Measurements from ENCODE around the gene FAM118A.

The FAM118A gene

GRCh38 chr22:45278125-45278524 lies 31.6 kb upstream of the FAM118A start:
- Histone ChIP-seq H3K4me3 (ENCODE audit: low read length) (no peak overlapping the region), H3K9me3 (ENCODE audit: insufficient read depth, low read length) (no peaks in the 10 kb centered on the region), H3K4me2 (ENCODE audit: low read length) (no peak overlapping the region), H2AFZ (ENCODE audit: low read depth, low read length) (no peak overlapping the region), H3K9ac (ENCODE audit: low read length) (no peak overlapping the region), H3K27ac (ENCODE audit: low read length) (no peak overlapping the region), H3K4me1 (ENCODE audit: low read length) (peaks cover 20% of the 10 kb centered on the region), H3K27me3 (ENCODE audit: low read depth, low read length) (peaks cover 4% of the 10 kb centered on the region; the same call in 1 of the 2 replicates), H3K79me2 (ENCODE audit: low read length) (no peaks in the 10 kb centered on the region), H4K20me1 (ENCODE audit: insufficient read depth, low read length) (no peaks in the 10 kb centered on the region), H3K36me3 (replicated peaks; ENCODE audit: low read depth, low read length) (no peaks in the 10 kb centered on the region)
- TF ChIP-seq EZH2phosphoT487 (IDR thresholded peaks at IDR 0.05; ENCODE audit: low read depth) (no peak), CTCF (IDR thresholded peaks at IDR 0.05; ENCODE audit: low read depth, low read length) (no peak)

- H4K20me1 ChIP-seq (ENCODE audit: insufficient read depth, low read length), result no peaks in the 10 kb centered on the region
- peaks cover 28% of the 10 kb centered on the region for H3K4me1 ChIP-seq (ENCODE audit: low read length)
- no peak overlapping the region for H3K27ac ChIP-seq (ENCODE audit: low read length)
- H3K36me3 ChIP-seq (replicated peaks; ENCODE audit: low read depth, low read length), result no peaks in the 10 kb centered on the region
- TF ChIP-seq EZH2phosphoT487 (IDR thresholded peaks at IDR 0.05; ENCODE audit: low read depth), result no peak
- TF ChIP-seq CTCF (IDR thresholded peaks at IDR 0.05; ENCODE audit: low read depth, low read length), result no peak
- H3K4me3 ChIP-seq (ENCODE audit: low read length), result no peak overlapping the region
- H3K79me2 ChIP-seq (ENCODE audit: low read length), result no peaks in the 10 kb centered on the region
- H3K9ac ChIP-seq (ENCODE audit: low read length), result no peak overlapping the region
- H3K27me3 ChIP-seq (ENCODE audit: low read depth, low read length), result peaks cover 4% of the 10 kb centered on the region; the same call in 1 of the 2 replicates
- H3K9me3 ChIP-seq (ENCODE audit: insufficient read depth, low read length), result no peaks in the 10 kb centered on the region
- H2AFZ ChIP-seq (ENCODE audit: low read depth, low read length), result no peak overlapping the region
- no peak overlapping the region for H3K4me2 ChIP-seq (ENCODE audit: low read length)
Observed at GRCh38 chr22:45280587-45280980, 29.1 kb upstream of the FAM118A start.

- no peaks in the 10 kb centered on the region for H3K9me3 ChIP-seq (ENCODE audit: insufficient read depth, low read length)
- no peak overlapping the region for H3K9ac ChIP-seq (ENCODE audit: low read length)
- H4K20me1 ChIP-seq (ENCODE audit: insufficient read depth, low read length), result no peaks in the 10 kb centered on the region
- peaks cover 4% of the 10 kb centered on the region; the same call in 1 of the 2 replicates for H3K27me3 ChIP-seq (ENCODE audit: low read depth, low read length)
- H3K36me3 ChIP-seq (replicated peaks; ENCODE audit: low read depth, low read length), result no peaks in the 10 kb centered on the region
- H3K27ac ChIP-seq (ENCODE audit: low read length), result no peak overlapping the region
- TF ChIP-seq CTCF (IDR thresholded peaks at IDR 0.05; ENCODE audit: low read depth, low read length), result no peak
- TF ChIP-seq EZH2phosphoT487 (IDR thresholded peaks at IDR 0.05; ENCODE audit: low read depth), result no peak
- H3K4me1 ChIP-seq (ENCODE audit: low read length), result peaks cover 33% of the 10 kb centered on the region
- H3K4me3 ChIP-seq (ENCODE audit: low read length), result no peak overlapping the region
- H3K4me2 ChIP-seq (ENCODE audit: low read length), result no peak overlapping the region
- H3K79me2 ChIP-seq (ENCODE audit: low read length), result no peaks in the 10 kb centered on the region
- H2AFZ ChIP-seq (ENCODE audit: low read depth, low read length), result no peak overlapping the region
Observed at GRCh38 chr22:45281010-45281409, 28.7 kb upstream of the FAM118A start.

- peak within 1 kb of the TSS; percentile 47 for H3K27ac ChIP-seq (ENCODE audit: low read length)
- no peaks in the 10 kb centered on the region for H3K27me3 ChIP-seq (ENCODE audit: low read depth, low read length)
- peak within 1 kb of the TSS; percentile 78 for H3K4me3 ChIP-seq (ENCODE audit: low read length)
- no peaks in the 10 kb centered on the region for H3K9me3 ChIP-seq (ENCODE audit: insufficient read depth, low read length)
- H3K79me2 ChIP-seq (ENCODE audit: low read length), result no peaks in the 10 kb centered on the region
- H3K36me3 ChIP-seq (replicated peaks; ENCODE audit: low read depth, low read length), result peaks cover 10% of the 10 kb centered on the region
- H4K20me1 ChIP-seq (ENCODE audit: insufficient read depth, low read length), result no peaks in the 10 kb centered on the region
- peak within 1 kb of the TSS; percentile 4; the same call in 1 of the 2 replicates for H2AFZ ChIP-seq (ENCODE audit: low read depth, low read length)
- peak within 1 kb of the TSS; percentile 90 for H3K4me2 ChIP-seq (ENCODE audit: low read length)
- H3K9ac ChIP-seq (ENCODE audit: low read length), result peak within 1 kb of the TSS; percentile 83
- TF ChIP-seq EZH2phosphoT487 (IDR thresholded peaks at IDR 0.05; ENCODE audit: low read depth) (no peak), CTCF (IDR thresholded peaks at IDR 0.05; ENCODE audit: low read depth, low read length) (no peak)
- peaks cover 59% of the 10 kb centered on the region for H3K4me1 ChIP-seq (ENCODE audit: low read length)
Observed at GRCh38 chr22:45284705-45285262, 24.9 kb upstream of the FAM118A start, which contains the start of gene UPK3A. Gene UPK3A (plus strand): TSS chr22:45284949. CDS start chr22:45285014, 65 bp downstream.
